ENCODE data around the gene USP3. TPM values are rescaled to one million over a fixed set of nuclear protein-coding genes. Genes with fewer than 3 reads are reported as not detected.

Gene USP3
- total and polyA plus RNA-seq, 2 of the 13 experiments (the other 11 are each of a cell fraction or from before 2014, with no cell fraction given) = 14.3 to 61.2 TPM

DNA sequence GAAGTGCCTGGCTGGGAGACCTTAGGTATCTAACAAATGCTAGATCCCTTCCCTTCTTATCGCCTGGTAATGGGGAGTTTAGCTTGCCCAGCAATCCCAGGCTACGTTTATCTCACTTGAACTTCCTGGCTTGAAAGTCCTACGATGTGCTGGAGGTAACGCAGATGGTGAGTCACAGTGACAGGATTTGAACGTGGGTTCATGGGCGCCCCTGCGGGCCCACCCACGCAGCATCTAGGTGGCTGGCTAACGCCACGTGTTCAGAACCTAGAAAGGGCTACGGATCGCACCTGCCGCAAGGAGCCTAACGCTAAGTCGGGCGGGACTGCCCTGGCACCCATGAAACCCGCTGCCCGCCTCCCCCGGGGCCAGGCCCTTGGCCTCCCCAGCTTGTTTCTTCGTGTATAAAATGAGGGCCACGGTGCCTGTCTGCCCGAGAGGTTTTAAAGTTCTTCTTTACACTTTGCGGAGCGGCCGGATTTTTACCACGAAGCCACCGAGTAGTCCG, 600 bp upstream of the USP3 start (continued):
- TF ChIP-seq, protein P1, sequence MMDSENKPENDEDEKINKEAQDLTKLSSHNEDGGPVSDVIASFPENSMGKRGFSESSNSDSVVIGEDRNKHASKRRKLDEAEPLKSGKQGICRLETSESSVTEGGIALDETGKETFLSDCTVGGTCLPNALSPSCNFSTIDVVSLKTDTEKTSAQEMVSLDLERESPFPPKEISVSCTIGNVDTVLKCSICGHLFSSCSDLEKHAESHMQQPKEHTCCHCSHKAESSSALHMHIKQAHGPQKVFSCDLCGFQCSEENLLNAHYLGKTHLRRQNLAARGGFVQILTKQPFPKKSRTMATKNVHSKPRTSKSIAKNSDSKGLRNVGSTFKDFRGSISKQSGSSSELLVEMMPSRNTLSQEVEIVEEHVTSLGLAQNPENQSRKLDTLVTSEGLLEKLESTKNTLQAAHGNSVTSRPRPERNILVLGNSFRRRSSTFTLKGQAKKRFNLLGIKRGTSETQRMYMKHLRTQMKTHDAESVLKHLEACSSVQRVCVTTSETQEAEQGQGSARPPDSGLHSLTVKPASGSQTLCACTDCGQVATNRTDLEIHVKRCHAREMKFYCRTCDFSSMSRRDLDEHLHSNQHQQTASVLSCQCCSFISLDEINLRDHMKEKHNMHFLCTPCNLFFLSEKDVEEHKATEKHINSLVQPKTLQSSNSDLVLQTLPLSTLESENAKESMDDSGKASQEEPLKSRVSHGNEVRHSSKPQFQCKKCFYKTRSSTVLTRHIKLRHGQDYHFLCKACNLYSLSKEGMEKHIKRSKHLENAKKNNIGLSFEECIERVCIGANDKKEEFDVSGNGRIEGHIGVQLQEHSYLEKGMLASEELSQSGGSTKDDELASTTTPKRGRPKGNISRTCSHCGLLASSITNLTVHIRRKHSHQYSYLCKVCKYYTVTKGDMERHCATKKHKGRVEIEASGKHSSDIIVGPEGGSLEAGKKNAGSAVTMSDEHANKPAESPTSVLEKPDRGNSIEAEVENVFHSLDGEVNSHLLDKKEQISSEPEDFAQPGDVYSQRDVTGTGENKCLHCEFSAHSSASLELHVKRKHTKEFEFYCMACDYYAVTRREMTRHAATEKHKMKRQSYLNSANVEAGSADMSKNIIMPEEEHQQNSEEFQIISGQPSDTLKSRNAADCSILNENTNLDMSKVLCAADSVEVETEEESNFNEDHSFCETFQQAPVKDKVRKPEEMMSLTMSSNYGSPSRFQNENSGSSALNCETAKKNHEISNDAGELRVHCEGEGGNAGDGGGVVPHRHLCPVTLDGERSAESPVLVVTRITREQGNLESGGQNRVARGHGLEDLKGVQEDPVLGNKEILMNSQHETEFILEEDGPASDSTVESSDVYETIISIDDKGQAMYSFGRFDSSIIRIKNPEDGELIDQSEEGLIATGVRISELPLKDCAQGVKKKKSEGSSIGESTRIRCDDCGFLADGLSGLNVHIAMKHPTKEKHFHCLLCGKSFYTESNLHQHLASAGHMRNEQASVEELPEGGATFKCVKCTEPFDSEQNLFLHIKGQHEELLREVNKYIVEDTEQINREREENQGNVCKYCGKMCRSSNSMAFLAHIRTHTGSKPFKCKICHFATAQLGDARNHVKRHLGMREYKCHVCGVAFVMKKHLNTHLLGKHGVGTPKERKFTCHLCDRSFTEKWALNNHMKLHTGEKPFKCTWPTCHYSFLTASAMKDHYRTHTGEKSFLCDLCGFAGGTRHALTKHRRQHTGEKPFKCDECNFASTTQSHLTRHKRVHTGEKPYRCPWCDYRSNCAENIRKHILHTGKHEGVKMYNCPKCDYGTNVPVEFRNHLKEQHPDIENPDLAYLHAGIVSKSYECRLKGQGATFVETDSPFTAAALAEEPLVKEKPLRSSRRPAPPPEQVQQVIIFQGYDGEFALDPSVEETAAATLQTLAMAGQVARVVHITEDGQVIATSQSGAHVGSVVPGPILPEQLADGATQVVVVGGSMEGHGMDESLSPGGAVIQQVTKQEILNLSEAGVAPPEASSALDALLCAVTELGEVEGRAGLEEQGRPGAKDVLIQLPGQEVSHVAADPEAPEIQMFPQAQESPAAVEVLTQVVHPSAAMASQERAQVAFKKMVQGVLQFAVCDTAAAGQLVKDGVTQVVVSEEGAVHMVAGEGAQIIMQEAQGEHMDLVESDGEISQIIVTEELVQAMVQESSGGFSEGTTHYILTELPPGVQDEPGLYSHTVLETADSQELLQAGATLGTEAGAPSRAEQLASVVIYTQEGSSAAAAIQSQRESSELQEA (CRISPR knock-in tag; IDR thresholded peaks at IDR 0.05; ENCODE audit: not compliant biosample characterization) = no peak
- TF ChIP-seq ZNF224 (CRISPR knock-in tag; IDR thresholded peaks at IDR 0.05) = 0 out of 2 replicates have a peak, but pooled peaks have one; percentile 69
- TF ChIP-seq ZNF598 (CRISPR knock-in tag; IDR thresholded peaks at IDR 0.05; ENCODE audit: borderline replicate concordance) = no peak; the same call in 1 of the 2 replicates
- no peak for TF ChIP-seq BHLHE40 (IDR thresholded peaks at IDR 0.05; ENCODE audit: low read length)
- TF ChIP-seq NR2C2 (CRISPR knock-in tag; IDR thresholded peaks at IDR 0.05; ENCODE audit: borderline replicate concordance) = peak; percentile 58; the same call in 1 of the 2 replicates
- TF ChIP-seq XBP1 (CRISPR knock-in tag; IDR thresholded peaks at IDR 0.05) = no peak
- TF ChIP-seq ZNF326 (CRISPR knock-in tag; IDR thresholded peaks at IDR 0.05; ENCODE audit: borderline replicate concordance) = no peak
- TF ChIP-seq, protein P2, sequence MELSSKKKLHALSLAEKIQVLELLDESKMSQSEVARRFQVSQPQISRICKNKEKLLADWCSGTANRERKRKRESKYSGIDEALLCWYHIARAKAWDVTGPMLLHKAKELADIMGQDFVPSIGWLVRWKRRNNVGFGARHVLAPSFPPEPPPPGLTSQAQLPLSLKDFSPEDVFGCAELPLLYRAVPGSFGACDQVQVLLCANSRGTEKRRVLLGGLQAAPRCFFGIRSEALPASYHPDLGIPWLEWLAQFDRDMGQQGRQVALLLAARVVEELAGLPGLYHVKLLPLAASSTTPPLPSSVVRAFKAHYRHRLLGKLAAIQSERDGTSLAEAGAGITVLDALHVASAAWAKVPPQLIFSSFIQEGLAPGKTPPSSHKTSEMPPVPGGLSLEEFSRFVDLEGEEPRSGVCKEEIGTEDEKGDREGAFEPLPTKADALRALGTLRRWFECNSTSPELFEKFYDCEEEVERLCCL (CRISPR knock-in tag; IDR thresholded peaks at IDR 0.05; ENCODE audit: borderline replicate concordance) = no peak
- TF ChIP-seq SALL2 (CRISPR knock-in tag; IDR thresholded peaks at IDR 0.05) = no peak; the same call in 1 of the 2 replicates
- TF ChIP-seq IRX3 (CRISPR knock-in tag; IDR thresholded peaks at IDR 0.05; ENCODE audit: borderline replicate concordance, low read depth) = no peak
- TF ChIP-seq, protein P3, sequence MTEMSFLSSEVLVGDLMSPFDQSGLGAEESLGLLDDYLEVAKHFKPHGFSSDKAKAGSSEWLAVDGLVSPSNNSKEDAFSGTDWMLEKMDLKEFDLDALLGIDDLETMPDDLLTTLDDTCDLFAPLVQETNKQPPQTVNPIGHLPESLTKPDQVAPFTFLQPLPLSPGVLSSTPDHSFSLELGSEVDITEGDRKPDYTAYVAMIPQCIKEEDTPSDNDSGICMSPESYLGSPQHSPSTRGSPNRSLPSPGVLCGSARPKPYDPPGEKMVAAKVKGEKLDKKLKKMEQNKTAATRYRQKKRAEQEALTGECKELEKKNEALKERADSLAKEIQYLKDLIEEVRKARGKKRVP (CRISPR knock-in tag; IDR thresholded peaks at IDR 0.05) = no peak; a peak in 1 of 4 replicates
- TF ChIP-seq SMARCC2 (IDR thresholded peaks at IDR 0.05) = no peak
- TF ChIP-seq, protein P4, sequence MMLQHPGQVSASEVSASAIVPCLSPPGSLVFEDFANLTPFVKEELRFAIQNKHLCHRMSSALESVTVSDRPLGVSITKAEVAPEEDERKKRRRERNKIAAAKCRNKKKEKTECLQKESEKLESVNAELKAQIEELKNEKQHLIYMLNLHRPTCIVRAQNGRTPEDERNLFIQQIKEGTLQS (CRISPR knock-in tag; IDR thresholded peaks at IDR 0.05) = no peak
- no peak for TF ChIP-seq ZNF75D (CRISPR knock-in tag; IDR thresholded peaks at IDR 0.05; ENCODE audit: borderline replicate concordance)
- no peak for TF ChIP-seq ATM (IDR thresholded peaks at IDR 0.05; ENCODE audit: borderline replicate concordance)
- TF ChIP-seq TEAD2 (CRISPR knock-in tag; IDR thresholded peaks at IDR 0.05) = no peak
- no peak for TF ChIP-seq ZNF746 (CRISPR knock-in tag; IDR thresholded peaks at IDR 0.05)
- no peak for TF ChIP-seq ONECUT2 (CRISPR knock-in tag; IDR thresholded peaks at IDR 0.05)
- no peak for TF ChIP-seq ZNF891 (CRISPR knock-in tag; IDR thresholded peaks at IDR 0.05)

Data from HepG2 (cell line).